Adrenal gland (tissue), 12 donors: ENCODE measurements around the gene MSRB2. TPM values are rescaled to one million over a fixed set of nuclear protein-coding genes. Genes with fewer than 3 reads are reported as not detected.
A peak's percentile ranks its signal among the peaks of the same experiment; 100 is the strongest.

Source experiments
- DNase-seq, 7 donors: peaks; one replicate each; pipeline ENCODE4 v3.0.0-alpha.2; 2019 to 2020
- H3K27ac ChIP-seq, 5 donors: fragments of 200-600 bp; sonication (generic) in 4 of 5; 1 replicate in 3 of 5; 2 replicates in 2 of 5; pipeline versions ENCODE4 v1.5.1 to v1.8.0; 2016 to 2020; ENCODE audit warnings: mild to moderate bottlenecking in 1 of 5
- H3K27me3 ChIP-seq: fragments of 200-600 bp; 2 replicates; pipeline ENCODE4 v1.8.0; 2021
- H3K36me3 ChIP-seq, 2 donors: fragments of 200-600 bp; replicated peaks in 1 of 2; 1 replicate in 1 of 2; 2 replicates in 1 of 2; pipeline versions ENCODE4 v1.5.1 to v1.8.0; 2018 to 2022
- H3K4me1 ChIP-seq, 2 donors: fragments of 200-600 bp; replicated peaks in 1 of 2; 1 replicate in 1 of 2; 2 replicates in 1 of 2; pipeline versions ENCODE4 v1.5.1 to v1.8.0; 2018 to 2021
- H3K4me3 ChIP-seq, 4 donors: fragments of 200-600 bp; sonication (generic) in 3 of 4; one replicate each; pipeline ENCODE4 v1.5.1; 2016 to 2018
- H3K9me3 ChIP-seq, 3 donors: fragments of 200-600 bp; sonication (generic) in 1 of 3; replicated peaks in 1 of 3; 1 replicate in 2 of 3; 2 replicates in 1 of 3; pipeline versions ENCODE4 v1.5.1 to v1.8.0; 2016 to 2021
- POLR2A ChIP-seq, 2 donors: fragments of 450-650 bp; IDR thresholded peaks; one replicate each; pipeline ENCODE4 v1.6.1; 2017; ENCODE audit warnings: antibody characterized with exemption in 2 of 2, mild to moderate bottlenecking in 2 of 2, moderate library complexity in 1 of 2
- WGBS, 4 donors: extraction: QIAGEN DNeasy Blood & Tissue Kit in 2 of 4; methylation state at CpG; one replicate each; pipeline versions ENCODE4 v1.1.5 to v1.1.7; 2013 to 2017; 5-methylcytosine and 5-hydroxymethylcytosine counted together
- intact Hi-C, 2 donors: fragments of 100-400 bp; cut with DNase I; formaldehyde crosslinking; loops; one replicate each; pipeline versions ENCODE4 v1.14.1 to v1.15.0; 2022 to 2023
- polyA plus RNA-seq, 3 donors: library from polyadenylated mRNA; stranded (reverse); fragments of 200-250 nt in 2 of 3; fragments of 350-450 nt in 1 of 3; fragmentation: Illumina TruSeq in 1 of 3; extraction: RNeasy Lipid Tissue Mini Kit (QIAGEN cat#74804) in 1 of 3; gene quantifications; one replicate each; pipeline ENCODE4 v1.2.3, GENCODE V29; 2013 to 2014
- total RNA-seq, 9 donors: library from RNA; depleted of rRNA in 4 of 9; stranded (reverse); fragments of >200 nt in 4 of 9; fragments of 120-200 nt in 1 of 9; fragmentation: NEBNext Ultra II Directional in 1 of 9; extraction: Animal tissue kit (Norgen Biotek cat#: 25700) in 1 of 9; gene quantifications; one replicate each; pipeline versions ENCODE4 v1.1.0 to v1.2.4, GENCODE V29; 2013 to 2023
- TF ChIP-seq, protein P1 (sequence below), 6 experiments: fragments of 450-650 bp in 4 of 6; fragments of 200-600 bp in 2 of 6; sonication (generic) in 1 of 6; IDR thresholded peaks; 1 replicate in 5 of 6; 2 replicates in 1 of 6; pipeline versions ENCODE4 v1.5.1 to v1.8.0; 2016 to 2021; ENCODE audit warnings: antibody characterized with exemption in 6 of 6, mild to moderate bottlenecking in 2 of 6, moderate library complexity in 1 of 6
- donor health status: healthy with polysubstance abuse.
- donor health status: Bipolar disorder and iron deficiency.
- donor health status: DM: yes; HTN: yes; CAD: no.
- donor health status: DM: no; HTN: no; CAD: no.
- donor health status: DM: no; HTN: no; CAD: no.
- donor health status: DM: yes; HTN: yes; CAD: no.

Gene MSRB2
- total and polyA plus RNA-seq, 12 donors = 17.1 to 78.8 (median 48.5) TPM

DNA sequence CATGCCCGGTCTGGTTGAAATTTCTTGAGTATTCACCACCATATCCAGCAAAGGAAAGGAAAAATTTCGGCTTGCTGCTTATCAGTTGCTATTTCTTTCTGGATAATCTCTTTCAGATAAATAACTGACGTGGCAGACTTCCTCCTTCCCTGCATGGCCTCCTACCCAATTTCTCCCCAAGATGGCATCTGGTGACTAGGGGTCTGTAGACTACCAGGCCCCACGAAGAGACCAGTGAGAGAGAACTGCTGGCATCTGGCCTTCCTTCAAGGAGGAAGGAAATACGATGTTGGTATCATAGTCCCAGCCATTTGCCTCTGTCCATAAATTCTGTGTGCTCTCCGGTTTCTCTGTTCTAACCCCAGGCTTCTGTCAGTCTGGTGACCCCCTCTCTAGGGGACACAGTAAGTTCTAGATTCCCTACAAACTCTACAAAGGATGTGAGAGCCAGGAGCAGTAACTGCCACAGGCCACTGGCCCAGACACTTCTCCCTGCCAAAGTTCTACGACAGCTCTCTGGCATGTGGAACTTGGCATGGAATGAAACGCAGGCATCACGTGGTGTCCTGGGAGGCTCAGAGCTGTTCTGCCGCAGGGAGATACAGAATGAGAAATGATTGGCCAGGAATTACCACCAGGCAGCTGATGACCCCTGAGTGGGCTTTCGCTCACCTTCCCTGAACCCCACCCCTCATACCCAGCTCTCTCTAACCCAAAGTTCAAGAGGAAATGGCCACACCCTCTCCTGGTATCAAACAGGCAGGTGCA is 30.0 kb upstream of the MSRB2 start:
- WGBS, 4 donors = 44 to 54% (median 48%) methylated on average over 11 of the region's 11 CpGs
- peak overlapping the region in 1 of 5 donors; percentile 15 for H3K27ac ChIP-seq
- H3K4me1 ChIP-seq = no peaks in the 10 kb centered on the region
- no peaks in the 10 kb centered on the region for H3K9me3 ChIP-seq
- H3K4me3 ChIP-seq = no peak overlapping the region
- TF ChIP-seq, protein P1, sequence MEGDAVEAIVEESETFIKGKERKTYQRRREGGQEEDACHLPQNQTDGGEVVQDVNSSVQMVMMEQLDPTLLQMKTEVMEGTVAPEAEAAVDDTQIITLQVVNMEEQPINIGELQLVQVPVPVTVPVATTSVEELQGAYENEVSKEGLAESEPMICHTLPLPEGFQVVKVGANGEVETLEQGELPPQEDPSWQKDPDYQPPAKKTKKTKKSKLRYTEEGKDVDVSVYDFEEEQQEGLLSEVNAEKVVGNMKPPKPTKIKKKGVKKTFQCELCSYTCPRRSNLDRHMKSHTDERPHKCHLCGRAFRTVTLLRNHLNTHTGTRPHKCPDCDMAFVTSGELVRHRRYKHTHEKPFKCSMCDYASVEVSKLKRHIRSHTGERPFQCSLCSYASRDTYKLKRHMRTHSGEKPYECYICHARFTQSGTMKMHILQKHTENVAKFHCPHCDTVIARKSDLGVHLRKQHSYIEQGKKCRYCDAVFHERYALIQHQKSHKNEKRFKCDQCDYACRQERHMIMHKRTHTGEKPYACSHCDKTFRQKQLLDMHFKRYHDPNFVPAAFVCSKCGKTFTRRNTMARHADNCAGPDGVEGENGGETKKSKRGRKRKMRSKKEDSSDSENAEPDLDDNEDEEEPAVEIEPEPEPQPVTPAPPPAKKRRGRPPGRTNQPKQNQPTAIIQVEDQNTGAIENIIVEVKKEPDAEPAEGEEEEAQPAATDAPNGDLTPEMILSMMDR (IDR thresholded peaks at IDR 0.05) = no peak
- TF ChIP-seq POLR2A (IDR thresholded peaks at IDR 0.05) = no peak
- no peaks in the 10 kb centered on the region for H3K27me3 ChIP-seq
- H3K36me3 ChIP-seq = no peaks in the 10 kb centered on the region
- intact Hi-C loops = loop anchor here in 1 of 2 donors (10.0 kb wide), 2 partner anchors 631 to 1051 kb away; no protein-coding TSS in a partner anchor
- DNase-seq = peak; percentile 69 to 90 (median 88)

DNA sequence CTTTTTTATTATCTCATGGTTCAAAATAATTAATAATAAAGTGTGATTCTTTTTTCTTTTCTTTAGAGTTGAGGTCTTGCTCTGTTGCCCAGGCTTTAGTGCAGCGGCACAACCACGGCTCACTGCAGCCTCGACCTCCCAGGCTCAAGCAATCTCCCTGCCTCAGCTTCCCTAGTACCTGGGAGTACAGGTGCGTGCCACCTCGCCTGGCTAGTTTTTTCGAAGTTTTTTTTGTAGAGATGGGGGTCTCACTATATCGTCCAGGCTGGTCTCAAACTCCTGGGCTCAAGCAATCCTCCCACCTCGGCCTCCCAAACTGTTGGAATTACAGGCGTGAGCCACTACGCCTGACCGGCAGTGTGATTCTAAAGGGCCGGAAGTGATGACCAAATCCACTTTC is 28.0 kb upstream of the MSRB2 start:
- no peak overlapping the region for H3K4me3 ChIP-seq
- H3K36me3 ChIP-seq = no peaks in the 10 kb centered on the region
- WGBS, 4 donors = 85 to 90% (median 87%) methylated on average over 12 of the region's 12 CpGs
- TF ChIP-seq, protein P1 (IDR thresholded peaks at IDR 0.05) = no peak
- TF ChIP-seq POLR2A (IDR thresholded peaks at IDR 0.05) = no peak
- no peaks in the 10 kb centered on the region for H3K9me3 ChIP-seq
- no peak for DNase-seq
- intact Hi-C loops = loop anchor here in 1 of 2 donors (10.0 kb wide), 2 partner anchors 633 to 1053 kb away; no protein-coding TSS in a partner anchor
- H3K4me1 ChIP-seq = no peaks in the 10 kb centered on the region
- no peaks in the 10 kb centered on the region for H3K27me3 ChIP-seq
- no peak overlapping the region for H3K27ac ChIP-seq

DNA sequence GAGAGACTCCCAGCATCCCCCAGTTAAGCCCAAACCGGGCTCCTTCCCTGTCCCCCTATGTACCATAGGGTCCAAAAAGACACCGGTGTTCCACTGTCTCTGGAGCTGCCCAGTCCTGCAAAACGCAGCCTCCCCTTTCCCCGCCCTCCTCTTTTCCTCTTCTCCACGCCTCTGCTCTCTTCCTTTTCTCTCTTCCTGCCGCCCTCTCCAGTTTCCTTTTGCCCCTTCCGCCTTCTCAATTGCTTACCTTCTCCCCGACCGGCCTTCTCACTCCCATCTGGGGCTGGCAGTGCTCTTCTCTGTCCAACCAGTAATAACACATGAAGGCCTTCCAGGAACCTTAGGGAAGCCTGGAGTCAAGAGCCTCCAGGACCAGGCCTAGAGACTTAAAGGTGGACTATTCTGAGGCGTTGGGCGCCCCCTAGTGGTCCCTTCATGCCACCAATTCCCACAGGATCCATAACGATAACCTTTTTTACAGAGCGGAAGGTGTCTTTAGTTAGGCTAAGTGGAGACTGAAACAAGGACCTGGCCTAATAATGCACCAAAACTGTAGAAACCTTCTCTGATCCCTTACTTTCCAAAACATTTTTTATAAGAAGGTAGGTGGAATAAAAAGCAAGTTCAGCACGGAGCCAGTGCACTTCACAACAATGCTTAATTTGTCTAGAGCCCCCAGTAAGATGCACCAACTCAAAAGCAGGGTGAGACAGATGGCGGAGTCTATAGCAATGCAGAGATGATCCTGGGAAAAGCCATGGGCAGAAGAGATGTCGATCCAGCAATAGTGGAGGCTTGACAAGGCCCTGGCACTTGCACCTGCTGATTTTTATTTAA is 27.2 kb upstream of the MSRB2 start:
- WGBS, 4 donors = 54 to 58% (median 56%) methylated on average over 16 of the region's 16 CpGs
- H3K9me3 ChIP-seq = no peaks in the 10 kb centered on the region
- H3K4me3 ChIP-seq = no peak overlapping the region
- no peak overlapping the region for H3K27ac ChIP-seq
- intact Hi-C loops = loop anchor here in 1 of 2 donors (10.0 kb wide), 2 partner anchors 633 to 1053 kb away; no protein-coding TSS in a partner anchor
- no peaks in the 10 kb centered on the region for H3K36me3 ChIP-seq
- H3K4me1 ChIP-seq = no peaks in the 10 kb centered on the region
- peak; percentile 59 to 88 (median 81) for DNase-seq
- TF ChIP-seq POLR2A (IDR thresholded peaks at IDR 0.05) = no peak
- TF ChIP-seq, protein P1 (IDR thresholded peaks at IDR 0.05) = peak; percentile 47 to 86 (median 66)
- no peaks in the 10 kb centered on the region for H3K27me3 ChIP-seq
